MM.1S (cell line): ENCODE results near the gene TRIM39.
"Not testable (repeated sequence)": the region's sequence is repeated elsewhere in the genome, so short reads cannot be mapped to it uniquely, and the experiment has no call there.

Experiments
- DNase-seq: peaks from one replicate; pipeline ENCODE4 v3.0.0-alpha.2; 2015
- H2AFZ ChIP-seq: fragments of 300-600 bp; sonication (generic); 2 replicates; pipeline ENCODE4 v1.6.0; 2016; ENCODE audit warnings: antibody characterized with exemption, low read length
- H3F3A ChIP-seq: fragments of 300-600 bp; sonication (generic); 2 replicates; pipeline ENCODE4 v1.6.1; 2016; ENCODE audit warnings: mild to moderate bottlenecking, antibody characterized with exemption, low read length, moderate library complexity, mixed read lengths; ENCODE audit not compliant: insufficient read depth
- H3K27ac ChIP-seq: fragments of 300-600 bp; sonication (generic); 2 replicates; pipeline ENCODE4 v1.5.1; 2016; ENCODE audit warnings: mild to moderate bottlenecking, low read length
- H3K27me3 ChIP-seq: fragments of 300-600 bp; sonication (generic); replicated peaks from 2 replicates; pipeline ENCODE4 v1.6.0; 2016; ENCODE audit warnings: low read length; ENCODE audit not compliant: insufficient read depth
- H3K36me3 ChIP-seq: fragments of 300-600 bp; sonication (generic); replicated peaks from 2 replicates; pipeline ENCODE4 v1.6.1; 2016; ENCODE audit warnings: mild to moderate bottlenecking, low read length, mixed read lengths; ENCODE audit not compliant: insufficient read depth
- H3K4me1 ChIP-seq: fragments of 300-600 bp; sonication (generic); 2 replicates; pipeline ENCODE4 v1.6.1; 2016; ENCODE audit warnings: low read length, mixed read lengths
- H3K4me2 ChIP-seq: fragments of 300-600 bp; sonication (generic); 2 replicates; pipeline ENCODE4 v1.6.0; 2016; ENCODE audit warnings: low read depth, low read length
- H3K4me3 ChIP-seq: fragments of 300-600 bp; sonication (generic); 2 replicates; pipeline ENCODE4 v1.5.1; 2016; ENCODE audit warnings: low read length, mixed read lengths
- H3K79me2 ChIP-seq: fragments of 300-600 bp; sonication (generic); 2 replicates; pipeline ENCODE4 v1.6.1; 2016; ENCODE audit warnings: mixed run types, low read length, mixed read lengths
- H3K9ac ChIP-seq: fragments of 300-600 bp; sonication (generic); 2 replicates; pipeline ENCODE4 v1.6.1; 2016; ENCODE audit warnings: low read length, mixed read lengths
- H3K9me2 ChIP-seq: fragments of 300-600 bp; sonication (generic); replicated peaks from 2 replicates; pipeline ENCODE4 v1.6.1; 2016; ENCODE audit warnings: mild to moderate bottlenecking, low read length, mixed read lengths; ENCODE audit not compliant: insufficient read depth
- H3K9me3 ChIP-seq: fragments of 300-600 bp; sonication (generic); replicated peaks from 2 replicates; pipeline ENCODE4 v1.6.1; 2016; ENCODE audit warnings: mild to moderate bottlenecking, low read length, mixed read lengths; ENCODE audit not compliant: insufficient read depth
- H4K20me1 ChIP-seq: fragments of 300-600 bp; sonication (generic); 2 replicates; pipeline ENCODE4 v1.6.1; 2016; ENCODE audit warnings: mild to moderate bottlenecking, low read length, moderate library complexity, mixed read lengths; ENCODE audit not compliant: insufficient read depth
- EZH2 ChIP-seq: fragments of 300-600 bp; sonication (generic); optimal IDR thresholded peaks from 2 replicates; pipeline ENCODE3; 2017; ENCODE audit warnings: low read depth, mild to moderate bottlenecking, antibody characterized with exemption, low read length, mixed read lengths
- EZH2phosphoT487 ChIP-seq: fragments of 300-600 bp; sonication (generic); IDR thresholded peaks from 2 replicates; pipeline ENCODE4 v1.6.1; 2018; ENCODE audit warnings: antibody characterized with exemption, low read length
- TF ChIP-seq, protein P1 (sequence below): fragments of 300-600 bp; sonication (generic); IDR thresholded peaks from 2 replicates; pipeline ENCODE4 v1.5.1; 2016; ENCODE audit warnings: antibody characterized with exemption, low read length, mixed read lengths

The TRIM39 gene

DNA sequence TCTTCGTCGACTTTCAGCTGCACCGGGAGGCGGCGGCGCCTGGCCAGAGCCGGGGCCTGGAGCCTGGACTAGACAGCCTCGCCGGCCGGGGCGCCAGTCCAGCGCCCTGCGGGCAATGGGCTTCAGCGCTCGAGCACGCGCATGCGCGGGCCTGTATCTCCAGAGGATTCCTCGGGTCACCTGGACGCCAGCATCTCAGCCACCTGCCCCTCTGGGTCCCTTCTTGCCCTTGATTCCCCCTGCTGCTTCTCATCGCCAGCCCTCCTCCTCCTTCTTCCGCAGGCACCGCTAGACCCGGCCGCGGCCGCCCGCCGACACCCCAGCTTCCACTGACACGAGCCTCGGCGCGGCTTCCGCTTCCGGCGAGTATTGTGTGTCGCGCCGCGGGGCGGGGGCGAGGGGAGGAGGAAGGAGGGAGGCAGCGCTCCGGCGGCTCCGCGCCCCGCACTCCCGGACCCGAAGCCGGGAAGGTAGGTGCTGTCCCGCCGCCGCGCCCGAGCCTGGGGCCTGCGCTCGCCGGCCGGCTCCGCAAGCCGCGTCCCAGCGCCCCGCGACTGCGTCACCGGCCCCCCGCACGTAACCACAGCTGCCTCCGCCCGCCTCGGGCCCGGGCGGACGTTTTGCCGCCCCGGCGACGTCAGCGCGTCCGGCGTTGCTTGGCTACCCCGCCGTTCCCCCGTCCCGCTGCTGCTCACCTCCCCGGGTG is at the start of gene TRIM39:
TSS of gene TRIM39 (plus strand) at position 402 of the 706 bp plus-strand sequence. CDS start 2,391 bp downstream, outside the sequence.
- H3K9me2 ChIP-seq: no peaks in the 10 kb centered on the region
- H3K79me2 ChIP-seq: peaks cover 44% of the 10 kb centered on the region
- H3K36me3 ChIP-seq: no peaks in the 10 kb centered on the region
- peaks cover 11% of the 10 kb centered on the region; the same call in 1 of the 2 replicates for H3F3A ChIP-seq
- H3K9ac ChIP-seq: peak within 1 kb of the TSS; percentile 96
- H3K4me1 ChIP-seq: peaks cover 15% of the 10 kb centered on the region
- no peaks in the 10 kb centered on the region for H3K27me3 ChIP-seq
- peak within 1 kb of the TSS; percentile 92 for H3K27ac ChIP-seq
- peak within 1 kb of the TSS; percentile 91 for H3K4me2 ChIP-seq
- no peaks in the 10 kb centered on the region for H4K20me1 ChIP-seq
- DNase-seq: peak; percentile 82
- no peaks in the 10 kb centered on the region for H3K9me3 ChIP-seq
- TF ChIP-seq, protein P1, sequence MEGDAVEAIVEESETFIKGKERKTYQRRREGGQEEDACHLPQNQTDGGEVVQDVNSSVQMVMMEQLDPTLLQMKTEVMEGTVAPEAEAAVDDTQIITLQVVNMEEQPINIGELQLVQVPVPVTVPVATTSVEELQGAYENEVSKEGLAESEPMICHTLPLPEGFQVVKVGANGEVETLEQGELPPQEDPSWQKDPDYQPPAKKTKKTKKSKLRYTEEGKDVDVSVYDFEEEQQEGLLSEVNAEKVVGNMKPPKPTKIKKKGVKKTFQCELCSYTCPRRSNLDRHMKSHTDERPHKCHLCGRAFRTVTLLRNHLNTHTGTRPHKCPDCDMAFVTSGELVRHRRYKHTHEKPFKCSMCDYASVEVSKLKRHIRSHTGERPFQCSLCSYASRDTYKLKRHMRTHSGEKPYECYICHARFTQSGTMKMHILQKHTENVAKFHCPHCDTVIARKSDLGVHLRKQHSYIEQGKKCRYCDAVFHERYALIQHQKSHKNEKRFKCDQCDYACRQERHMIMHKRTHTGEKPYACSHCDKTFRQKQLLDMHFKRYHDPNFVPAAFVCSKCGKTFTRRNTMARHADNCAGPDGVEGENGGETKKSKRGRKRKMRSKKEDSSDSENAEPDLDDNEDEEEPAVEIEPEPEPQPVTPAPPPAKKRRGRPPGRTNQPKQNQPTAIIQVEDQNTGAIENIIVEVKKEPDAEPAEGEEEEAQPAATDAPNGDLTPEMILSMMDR: no peak
- TF ChIP-seq EZH2 (no peak), EZH2phosphoT487 (no peak)
- peak within 1 kb of the TSS; percentile 84 for H3K4me3 ChIP-seq
- peak within 1 kb of the TSS; percentile 92 for H2AFZ ChIP-seq

DNA sequence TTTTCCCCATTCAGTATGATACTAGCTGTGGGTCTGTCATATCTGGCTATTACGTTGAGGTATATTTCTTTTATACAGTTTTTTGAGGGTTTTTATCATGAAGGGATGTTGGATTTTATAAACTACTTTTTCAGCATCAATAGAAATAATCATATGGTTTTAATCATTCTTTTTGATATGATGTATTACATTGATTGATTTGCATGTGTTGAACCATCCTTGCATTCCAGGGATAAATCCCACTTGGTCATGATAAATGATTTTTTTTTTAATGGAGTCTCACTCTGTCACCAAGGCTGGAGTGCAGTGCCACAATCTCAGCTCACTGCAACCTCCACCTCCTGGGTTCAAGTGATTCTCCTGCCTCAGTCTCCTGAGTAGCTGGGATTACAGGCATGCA is 45.7 kb upstream of the TRIM39 start:
- H3K27me3 ChIP-seq, H3K27ac ChIP-seq, DNase-seq, H3K4me2 ChIP-seq, H3K9me3 ChIP-seq, H3K9me2 ChIP-seq, H3K79me2 ChIP-seq, H2AFZ ChIP-seq, H3K9ac ChIP-seq, H3K4me1 ChIP-seq, H3K4me3 ChIP-seq, H3F3A ChIP-seq, H4K20me1 ChIP-seq, H3K36me3 ChIP-seq: not testable (repeated sequence)

DNA sequence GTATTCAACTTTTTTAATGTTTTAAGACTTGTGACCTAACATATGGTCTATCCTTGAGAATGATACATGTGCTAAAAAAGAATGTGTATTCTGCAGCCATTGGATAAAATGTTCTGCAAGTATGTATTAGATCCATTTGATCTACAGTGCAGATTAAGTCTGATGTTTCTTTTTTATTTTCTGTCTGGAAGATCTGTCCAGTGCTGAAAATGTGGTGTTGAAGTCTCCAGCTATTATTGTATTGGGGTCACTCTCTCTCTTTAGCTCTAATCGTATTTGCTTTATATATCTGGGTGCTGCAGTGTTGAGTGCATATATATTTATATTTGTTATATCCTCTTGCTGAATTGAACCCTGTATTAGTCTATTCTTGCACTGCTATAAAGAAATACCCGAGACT is 44.2 kb upstream of the TRIM39 start:
- Histone ChIP-seq H3K79me2 (no peaks in the 10 kb centered on the region), H2AFZ (no peak overlapping the region), H3K36me3 (no peaks in the 10 kb centered on the region), H3K9ac (no peak overlapping the region), H3F3A (no peaks in the 10 kb centered on the region), H3K27me3 (no peaks in the 10 kb centered on the region), H3K9me3 (no peaks in the 10 kb centered on the region), H3K4me3 (no peak overlapping the region), H4K20me1 (no peaks in the 10 kb centered on the region), H3K4me2 (no peak overlapping the region), H3K4me1 (no peaks in the 10 kb centered on the region), H3K27ac (no peak overlapping the region), H3K9me2 (no peaks in the 10 kb centered on the region)
- no peak for DNase-seq
- TF ChIP-seq, protein P1: no peak
- TF ChIP-seq EZH2phosphoT487 (no peak), EZH2 (no peak)

DNA sequence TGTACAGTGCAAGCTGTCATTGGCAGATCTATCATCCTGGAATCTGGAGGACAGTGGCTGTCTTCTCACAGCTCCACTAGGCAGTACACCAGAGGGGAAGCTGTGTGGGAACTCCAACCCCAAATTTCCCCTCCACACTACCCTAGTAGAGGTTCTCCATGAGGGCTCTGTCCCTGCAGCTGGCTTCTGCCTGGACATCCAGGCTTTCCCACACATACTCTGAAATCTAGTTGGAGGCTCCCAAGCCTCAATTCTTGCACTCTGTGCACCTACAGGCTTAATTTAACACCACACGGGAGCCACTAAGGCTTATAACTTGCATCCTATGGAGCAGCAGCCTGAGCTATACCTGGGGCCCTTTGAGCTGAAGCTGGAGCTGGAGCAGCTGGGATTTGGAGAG is 43.0 kb upstream of the TRIM39 start:
- H3K4me2 ChIP-seq: no peak overlapping the region
- no peak overlapping the region for H3K9ac ChIP-seq
- no peaks in the 10 kb centered on the region for H3K4me1 ChIP-seq
- no peaks in the 10 kb centered on the region for H3K27me3 ChIP-seq
- H3K9me3 ChIP-seq: no peaks in the 10 kb centered on the region
- DNase-seq: no peak
- no peak for TF ChIP-seq EZH2phosphoT487
- TF ChIP-seq, protein P1: no peak
- no peak for TF ChIP-seq EZH2
- H3F3A ChIP-seq: no peaks in the 10 kb centered on the region
- H3K36me3 ChIP-seq: no peaks in the 10 kb centered on the region
- no peak overlapping the region for H3K27ac ChIP-seq
- no peaks in the 10 kb centered on the region for H4K20me1 ChIP-seq
- H2AFZ ChIP-seq: no peak overlapping the region
- no peaks in the 10 kb centered on the region for H3K9me2 ChIP-seq
- no peak overlapping the region for H3K4me3 ChIP-seq
- H3K79me2 ChIP-seq: no peaks in the 10 kb centered on the region
